IMR-90 (cell line): Measurements from ENCODE around the gene CNGB1. TPM values are rescaled to one million over a fixed set of nuclear protein-coding genes. Genes with fewer than 3 reads are reported as not detected.

ENCODE experiments used
- ATAC-seq: fragments of 200-7000 bp; cut with Tn5 transposase; 2 replicates; pipeline ENCODE4 v1.9.1; 2020; ENCODE audit warnings: low read depth, mild to moderate bottlenecking, moderate library complexity
- BruUV-seq: library from RNA; stranded (reverse); fragments of 400-500 nt; replicated peaks from 2 replicates; lab custom pipeline; 2021; lab: Mats Ljungman, UMichigan
- CTCF ChIA-PET: fragments of 300-600 bp; formaldehyde crosslinking; extraction: SDS; loops from one replicate; lab custom pipeline; 2021; ENCODE audit warnings: antibody characterized with exemption; lab: Yijun Ruan, JAX
- POLR2A ChIA-PET: fragments of 300-600 bp; sonication (Branson Sonifier 250); formaldehyde crosslinking; loops from one replicate; lab custom pipeline; 2022; ENCODE audit warnings: antibody characterized with exemption; ENCODE audit not compliant: unreplicated experiment; lab: Charles Lee
- DNase-seq: peaks from one replicate; pipeline ENCODE4 v3.0.0; 2013
- H2AFZ ChIP-seq: replicated peaks from 2 replicates; pipeline ENCODE3; 2013; ENCODE audit warnings: low read length, mild to moderate bottlenecking; ENCODE audit not compliant: poor library complexity
- H2AK5ac ChIP-seq: 2 replicates; pipeline ENCODE4 v1.6.1; 2013; ENCODE audit warnings: low read depth, low read length, inconsistent platforms
- H2AK9ac ChIP-seq: replicated peaks from 2 replicates; pipeline ENCODE3; 2013; ENCODE audit warnings: mild to moderate bottlenecking, low read depth, low read length, moderate library complexity; ENCODE audit not compliant: poor library complexity
- H2BK120ac ChIP-seq: 2 replicates; pipeline ENCODE4 v1.6.1; 2013; ENCODE audit warnings: low read depth, low read length, inconsistent platforms
- H2BK15ac ChIP-seq: 3 replicates; pipeline ENCODE4 v1.6.1; 2013; ENCODE audit warnings: low read depth, low read length, inconsistent platforms
- H2BK20ac ChIP-seq: 2 replicates; pipeline ENCODE4 v1.6.1; 2013; ENCODE audit warnings: low read depth, mild to moderate bottlenecking, inconsistent platforms, low read length, moderate library complexity
- H2BK5ac ChIP-seq: 2 replicates; pipeline ENCODE4 v1.6.1; 2013; ENCODE audit warnings: mild to moderate bottlenecking, low read depth, low read length, inconsistent platforms; ENCODE audit not compliant: poor library complexity, severe bottlenecking
- H3K14ac ChIP-seq: replicated peaks from 2 replicates; pipeline ENCODE4 v1.6.1; 2013; ENCODE audit warnings: low read depth, low read length, inconsistent platforms
- H3K18ac ChIP-seq: 2 replicates; pipeline ENCODE4 v1.6.1; 2013; ENCODE audit warnings: low read depth, low read length, control low read depth
- H3K23ac ChIP-seq: 2 replicates; pipeline ENCODE4 v1.6.1; 2013; ENCODE audit warnings: low read depth, low read length, inconsistent platforms
- H3K27ac ChIP-seq: 2 replicates; pipeline ENCODE4 v1.5.1; 2013; ENCODE audit warnings: mild to moderate bottlenecking, control low read depth, low read length; ENCODE audit not compliant: insufficient read depth
- H3K27me3 ChIP-seq: 2 replicates; pipeline ENCODE4 v1.6.1; 2013; ENCODE audit warnings: low read length; ENCODE audit not compliant: control insufficient read depth, insufficient read depth
- H3K36me3 ChIP-seq: 2 replicates; pipeline ENCODE4 v1.6.1; 2013; ENCODE audit warnings: low read length, mixed read lengths; ENCODE audit not compliant: control insufficient read depth, insufficient read depth
- H3K4ac ChIP-seq: 2 replicates; pipeline ENCODE4 v1.6.1; 2013; ENCODE audit warnings: low read depth, low read length, inconsistent platforms
- H3K4me1 ChIP-seq: 2 replicates; pipeline ENCODE4 v1.6.1; 2013; ENCODE audit warnings: low read length, mixed read lengths; ENCODE audit not compliant: control insufficient read depth, insufficient read depth
- H3K4me2 ChIP-seq: 2 replicates; pipeline ENCODE4 v1.6.1; 2013; ENCODE audit warnings: low read depth, mild to moderate bottlenecking, control low read depth, low read length, moderate library complexity
- H3K4me3 ChIP-seq: 2 replicates; pipeline ENCODE4 v1.5.1; 2013; ENCODE audit warnings: low read depth, mild to moderate bottlenecking, control low read depth, low read length, moderate library complexity; ENCODE audit not compliant: insufficient read depth
- H3K56ac ChIP-seq: 2 replicates; pipeline ENCODE4 v1.6.1; 2013; ENCODE audit warnings: low read length, inconsistent platforms; ENCODE audit not compliant: insufficient read depth; ENCODE audit errors: extremely low read depth
- H3K79me1 ChIP-seq, 2 experiments: 2 replicates each; pipeline ENCODE4 v1.6.1; 2013; ENCODE audit warnings: low read length in 2 of 2, inconsistent platforms in 1 of 2, low read depth in 1 of 2
- H3K9ac ChIP-seq: 2 replicates; pipeline ENCODE4 v1.6.1; 2013; ENCODE audit warnings: low read depth, low read length, control low read depth
- H3K9me1 ChIP-seq: 2 replicates; pipeline ENCODE4 v1.6.1; 2013; ENCODE audit warnings: low read length, inconsistent platforms; ENCODE audit not compliant: insufficient read depth
- H3K9me3 ChIP-seq: 2 replicates; pipeline ENCODE4 v1.6.1; 2013; ENCODE audit warnings: low read length; ENCODE audit not compliant: control insufficient read depth, insufficient read depth
- H4K20me1 ChIP-seq: 2 replicates; pipeline ENCODE4 v1.6.1; 2013; ENCODE audit warnings: low read length, inconsistent platforms; ENCODE audit not compliant: insufficient read depth
- H4K5ac ChIP-seq: 2 replicates; pipeline ENCODE4 v1.6.1; 2013; ENCODE audit warnings: mild to moderate bottlenecking, low read depth, low read length, control low read depth
- H4K8ac ChIP-seq, 2 experiments: 2 replicates each; pipeline ENCODE4 v1.6.1; 2013; ENCODE audit warnings: low read depth in 2 of 2, low read length in 2 of 2, control low read depth in 1 of 2, inconsistent platforms in 1 of 2
- H4K91ac ChIP-seq: 2 replicates; pipeline ENCODE4 v1.6.1; 2013; ENCODE audit warnings: low read depth, low read length, inconsistent platforms; ENCODE audit not compliant: insufficient read depth
- BHLHE40 ChIP-seq: fragments of 150-350 bp; IDR thresholded peaks from 2 replicates; pipeline ENCODE4 v1.6.1; 2016; ENCODE audit warnings: mild to moderate bottlenecking, low read depth, low read length
- CEBPB ChIP-seq: IDR thresholded peaks from 2 replicates; pipeline ENCODE4 v1.6.1; 2012; ENCODE audit warnings: low read depth, low read length, improper control_type of control experiment
- CHD1 ChIP-seq: IDR thresholded peaks from 2 replicates; pipeline ENCODE4 v1.6.1; 2012; ENCODE audit warnings: low read depth, low read length, improper control_type of control experiment
- CTCF ChIP-seq: conservative IDR thresholded peaks from 2 replicates; pipeline ENCODE4 v1.5.1; 2012; ENCODE audit warnings: mild to moderate bottlenecking, low read depth, low read length, improper control_type of control experiment
- FOS ChIP-seq: fragments of 150-350 bp; IDR thresholded peaks from 2 replicates; pipeline ENCODE4 v1.6.1; 2016; ENCODE audit warnings: low read depth, low read length
- MAFK ChIP-seq: IDR thresholded peaks from 2 replicates; pipeline ENCODE4 v1.6.1; 2012; ENCODE audit warnings: low read depth, low read length, improper control_type of control experiment
- MAZ ChIP-seq: IDR thresholded peaks from 2 replicates; pipeline ENCODE4 v1.6.1; 2012; ENCODE audit warnings: low read depth, mild to moderate bottlenecking, low read length, improper control_type of control experiment, moderate library complexity, borderline replicate concordance
- MXI1 ChIP-seq: IDR thresholded peaks from 2 replicates; pipeline ENCODE4 v1.6.1; 2012; ENCODE audit warnings: low read depth, mild to moderate bottlenecking, low read length, moderate library complexity, borderline replicate concordance
- NFE2L2 ChIP-seq: fragments of 150-350 bp; IDR thresholded peaks from 2 replicates; pipeline ENCODE4 v1.6.1; 2016; ENCODE audit warnings: low read depth, mild to moderate bottlenecking, low read length
- POLR2A ChIP-seq: IDR thresholded peaks from 2 replicates; pipeline ENCODE4 v1.6.1; 2012; ENCODE audit warnings: mild to moderate bottlenecking, low read depth, low read length
- RAD21 ChIP-seq: IDR thresholded peaks from 2 replicates; pipeline ENCODE4 v1.6.1; 2012; ENCODE audit warnings: low read length, improper control_type of control experiment
- RCOR1 ChIP-seq: IDR thresholded peaks from 2 replicates; pipeline ENCODE4 v1.6.1; 2012; ENCODE audit warnings: mild to moderate bottlenecking, low read length, improper control_type of control experiment; ENCODE audit not compliant: insufficient replicate concordance
- RFX5 ChIP-seq: IDR thresholded peaks from 2 replicates; pipeline ENCODE4 v1.8.0; 2012; ENCODE audit warnings: low read depth, mild to moderate bottlenecking, low read length, moderate library complexity
- SMC3 ChIP-seq: fragments of 150-350 bp; IDR thresholded peaks from 2 replicates; pipeline ENCODE4 v1.6.1; 2016; ENCODE audit warnings: low read depth, mild to moderate bottlenecking, antibody characterized with exemption, low read length, moderate library complexity
- USF2 ChIP-seq: fragments of 150-350 bp; IDR thresholded peaks from 2 replicates; pipeline ENCODE4 v1.6.1; 2017; ENCODE audit warnings: mild to moderate bottlenecking, antibody characterized with exemption, low read length, low read depth
- WGBS, 2 experiments: methylation state at CpG; one replicate each; pipeline versions ENCODE4 v1.1.5 to v1.1.7; 2013; ENCODE audit warnings: missing lambda C conversion rate in 2 of 2; ENCODE audit not compliant: insufficient read length in 1 of 2; ENCODE audit errors: extremely low coverage in 2 of 2; 5-methylcytosine and 5-hydroxymethylcytosine counted together
- dilution Hi-C: fragments of 300-500 bp; cut with HindIII; formaldehyde crosslinking; loops from one replicate; pipeline ENCODE4 v1.14.3; 2018; ENCODE audit warnings: low sequenced_read_pairs; ENCODE audit not compliant: unreplicated experiment
- in situ Hi-C: fragments of 300-500 bp; cut with MboI; formaldehyde crosslinking; loops from 3 replicates; pipeline ENCODE4 v1.14.3; 2019; ENCODE audit warnings: low sequenced_read_pairs, inconsistent platforms, mixed read lengths
- intact Hi-C: fragments of 100-400 bp; cut with micrococcal nuclease; formaldehyde crosslinking; loops from 2 replicates; pipeline ENCODE4 v1.10.0; 2022
- polyA plus RNA-seq, 3 experiments: library from polyadenylated mRNA; depleted of rRNA; stranded (reverse); fragments of >200 nt; gene quantifications; 2 replicates each; pipeline ENCODE4 v1.2.3, GENCODE V29; 2012; ENCODE audit warnings: low replicate concordance in 1 of 3
- total RNA-seq: library from RNA; depleted of rRNA; stranded (reverse); fragments of >200 nt; gene quantifications from 2 replicates; pipeline ENCODE4 v1.2.3, GENCODE V29; 2012
- TF ChIP-seq, protein P1 (sequence below): fragments of 150-350 bp; IDR thresholded peaks from 2 replicates; pipeline ENCODE4 v1.6.1; 2016; ENCODE audit warnings: low read depth, mild to moderate bottlenecking, low read length, moderate library complexity, borderline replicate concordance

CNGB1 gene
- total and polyA plus RNA-seq, 2 of the 4 experiments (the other 2 are of a cell fraction), result not detected

- peaks cover 22% of the 10 kb centered on the region for H3K27me3 ChIP-seq
- H3K4ac ChIP-seq, result no peak overlapping the region
- no peak overlapping the region for H3K18ac ChIP-seq
- no peak overlapping the region for H4K5ac ChIP-seq
- intact Hi-C loops, result no loop called here
- in situ Hi-C loops, result no loop called here
- ATAC-seq, result no peak
- H2AK9ac ChIP-seq, result no peak overlapping the region
- H2BK120ac ChIP-seq, result no peak overlapping the region
- POLR2A ChIA-PET, result no interaction called here
- no peak overlapping the region for H2BK5ac ChIP-seq
- H3K9me1 ChIP-seq, result no peaks in the 10 kb centered on the region
- no peaks in the 10 kb centered on the region for H3K79me1 ChIP-seq
- H3K56ac ChIP-seq, result no peak overlapping the region
- no peak overlapping the region for H2AFZ ChIP-seq
- no peak overlapping the region for H2BK20ac ChIP-seq
- no peak overlapping the region for H3K27ac ChIP-seq
- no peak overlapping the region for H3K14ac ChIP-seq
- H2BK15ac ChIP-seq, result no peak overlapping the region
- no peak overlapping the region for H3K4me3 ChIP-seq
- H3K9ac ChIP-seq, result no peak overlapping the region
- H4K8ac ChIP-seq, result no peak overlapping the region
- CTCF ChIA-PET, result interaction anchor here (0.7 to 1.6 kb wide), 2 partner anchors 15 to 83 kb away, joined by 4 to 6 read pairs; no protein-coding TSS in a partner anchor
- no peaks in the 10 kb centered on the region for H3K4me1 ChIP-seq
- dilution Hi-C loops, result no loop called here
- no peaks in the 10 kb centered on the region for H3K9me3 ChIP-seq
- H2AK5ac ChIP-seq, result no peak overlapping the region
- DNase-seq, result no peak
- H4K20me1 ChIP-seq, result no peaks in the 10 kb centered on the region
- TF ChIP-seq MAZ (no peak), NFE2L2 (no peak), USF2 (no peak), BHLHE40 (no peak), CEBPB (no peak), CHD1 (no peak), MXI1 (no peak), RFX5 (no peak), SMC3 (no peak), POLR2A (no peak), MAFK (no peak), RAD21 (no peak), FOS (no peak), RCOR1 (no peak), CTCF (no peak)
- TF ChIP-seq, protein P1, sequence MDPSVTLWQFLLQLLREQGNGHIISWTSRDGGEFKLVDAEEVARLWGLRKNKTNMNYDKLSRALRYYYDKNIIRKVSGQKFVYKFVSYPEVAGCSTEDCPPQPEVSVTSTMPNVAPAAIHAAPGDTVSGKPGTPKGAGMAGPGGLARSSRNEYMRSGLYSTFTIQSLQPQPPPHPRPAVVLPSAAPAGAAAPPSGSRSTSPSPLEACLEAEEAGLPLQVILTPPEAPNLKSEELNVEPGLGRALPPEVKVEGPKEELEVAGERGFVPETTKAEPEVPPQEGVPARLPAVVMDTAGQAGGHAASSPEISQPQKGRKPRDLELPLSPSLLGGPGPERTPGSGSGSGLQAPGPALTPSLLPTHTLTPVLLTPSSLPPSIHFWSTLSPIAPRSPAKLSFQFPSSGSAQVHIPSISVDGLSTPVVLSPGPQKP, result no peak
- WGBS, 2 experiments, result 100% methylated on average over 1 of the region's 5 CpGs; no CpG with 5 or more reads in 1 of the 2 experiments
- no peak overlapping the region for H4K91ac ChIP-seq
- no TSS peak for BruUV-seq
- no peaks in the 10 kb centered on the region for H3K36me3 ChIP-seq
- H3K4me2 ChIP-seq, result no peak overlapping the region
- H3K23ac ChIP-seq, result no peak overlapping the region
Measured at GRCh38 chr16:57848181-57848580, 122.7 kb downstream of the CNGB1 start.
